Lung microvascular endothelial cell (primary cell): ENCODE data around the gene STPG4. TPM values are rescaled to one million over a fixed set of nuclear protein-coding genes. Genes with fewer than 3 reads are reported as not detected.

Experiments used
- DNase-seq, 2 donors: peaks; one replicate each; pipeline versions ENCODE4 v3.0.0 to v3.0.0-alpha.2; 2010; ENCODE audit warnings: low read depth in 2 of 2
- total RNA-seq: library from RNA; depleted of rRNA; stranded (reverse); fragments of >200 nt; gene quantifications from 2 replicates; pipeline ENCODE4 v1.2.1, GENCODE V29; 2014

The STPG4 gene
- total RNA-seq, 1 donor from 2014 or later = 0.20 TPM

- DNase-seq = no peak
Observed at GRCh38 chr2:47072728-47073191, 82.3 kb downstream of the STPG4 start.

- DNase-seq = peak in 1 of 2 donors; percentile 88
Observed at GRCh38 chr2:47072018-47072691, 83.0 kb downstream of the STPG4 start.

GRCh38 chr2:47070920-47071824, 83.9 kb downstream of the STPG4 start:
- peak; percentile 89 to 96 for DNase-seq

GRCh38 chr2:47070155-47070919, 84.8 kb downstream of the STPG4 start:
- no peak for DNase-seq

- DNase-seq = peak in 1 of 2 donors; percentile 47
Observed at GRCh38 chr2:47069628-47070154, 85.4 kb downstream of the STPG4 start.

GRCh38 chr2:47068981-47069627, 86.0 kb downstream of the STPG4 start:
- no peak for DNase-seq

- no peak for DNase-seq
Observed at GRCh38 chr2:47067788-47068407, 87.2 kb downstream of the STPG4 start.

- peak; percentile 55 to 67 for DNase-seq
Observed at GRCh38 chr2:47065771-47066380, 89.2 kb downstream of the STPG4 start.

- DNase-seq = no peak
Observed at GRCh38 chr2:47065343-47065742, 89.8 kb downstream of the STPG4 start.

- DNase-seq = no peak
Observed at GRCh38 chr2:47064106-47064505, 91.0 kb downstream of the STPG4 start.

- DNase-seq = no peak
Observed at GRCh38 chr2:47063538-47063930, 91.6 kb downstream of the STPG4 start.

- no peak for DNase-seq
Observed at GRCh38 chr2:47062681-47063537, 92.2 kb downstream of the STPG4 start.

- DNase-seq = no peak
Observed at GRCh38 chr2:47061944-47062678, 93.0 kb downstream of the STPG4 start.

- DNase-seq = no peak
Observed at GRCh38 chr2:47060652-47061170, 94.4 kb downstream of the STPG4 start.

GRCh38 chr2:47058003-47058931, 96.8 kb downstream of the STPG4 start:
- no peak for DNase-seq

GRCh38 chr2:47057687-47058002, 97.5 kb downstream of the STPG4 start:
- no peak for DNase-seq
